A549 (cell line): ENCODE data around the gene ISCA2.

ENCODE experiments used
- RNF2 ChIP-seq: fragments of 200-600 bp; sonication (generic); IDR thresholded peaks from 2 replicates; pipeline ENCODE4 v1.6.1; 2016; ENCODE audit warnings: low read depth, mild to moderate bottlenecking, antibody characterized with exemption, moderate library complexity, borderline replicate concordance
- TF ChIP-seq, protein P1 (sequence below): fragments of >200 bp; sonication (Bioruptor Twin); formaldehyde crosslinking; IDR thresholded peaks from 3 replicates; pipeline ENCODE4 v1.5.1; 2016

GRCh38 chr14:74504874-74505720 lies 11.5 kb downstream of the ISCA2 start:
- no peak for TF ChIP-seq RNF2
- TF ChIP-seq, protein P1, sequence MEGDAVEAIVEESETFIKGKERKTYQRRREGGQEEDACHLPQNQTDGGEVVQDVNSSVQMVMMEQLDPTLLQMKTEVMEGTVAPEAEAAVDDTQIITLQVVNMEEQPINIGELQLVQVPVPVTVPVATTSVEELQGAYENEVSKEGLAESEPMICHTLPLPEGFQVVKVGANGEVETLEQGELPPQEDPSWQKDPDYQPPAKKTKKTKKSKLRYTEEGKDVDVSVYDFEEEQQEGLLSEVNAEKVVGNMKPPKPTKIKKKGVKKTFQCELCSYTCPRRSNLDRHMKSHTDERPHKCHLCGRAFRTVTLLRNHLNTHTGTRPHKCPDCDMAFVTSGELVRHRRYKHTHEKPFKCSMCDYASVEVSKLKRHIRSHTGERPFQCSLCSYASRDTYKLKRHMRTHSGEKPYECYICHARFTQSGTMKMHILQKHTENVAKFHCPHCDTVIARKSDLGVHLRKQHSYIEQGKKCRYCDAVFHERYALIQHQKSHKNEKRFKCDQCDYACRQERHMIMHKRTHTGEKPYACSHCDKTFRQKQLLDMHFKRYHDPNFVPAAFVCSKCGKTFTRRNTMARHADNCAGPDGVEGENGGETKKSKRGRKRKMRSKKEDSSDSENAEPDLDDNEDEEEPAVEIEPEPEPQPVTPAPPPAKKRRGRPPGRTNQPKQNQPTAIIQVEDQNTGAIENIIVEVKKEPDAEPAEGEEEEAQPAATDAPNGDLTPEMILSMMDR: no peak
